Trophoblast cell (in vitro differentiated cells and primary cell): Measurements from ENCODE around the gene PDE11A.

Experiments
- DNase-seq, 2 donors: peaks; one replicate each; pipeline ENCODE4 v3.0.0-alpha.2; 2016
- H2AFZ ChIP-seq: 2 replicates; pipeline ENCODE4 v1.6.1; 2013; ENCODE audit warnings: low read length, moderate library complexity, mild to moderate bottlenecking; ENCODE audit not compliant: insufficient read depth, poor library complexity
- H2AK5ac ChIP-seq: 2 replicates; pipeline ENCODE4 v1.6.1; 2013; ENCODE audit warnings: mild to moderate bottlenecking, low read length
- H2BK120ac ChIP-seq: 2 replicates; pipeline ENCODE4 v1.6.1; 2013; ENCODE audit warnings: low read length, mild to moderate bottlenecking, moderate library complexity; ENCODE audit not compliant: insufficient read depth, poor library complexity
- H2BK12ac ChIP-seq: 2 replicates; pipeline ENCODE4 v1.6.1; 2013; ENCODE audit warnings: mild to moderate bottlenecking, low read length, moderate library complexity
- H2BK5ac ChIP-seq: 2 replicates; pipeline ENCODE4 v1.6.1; 2013; ENCODE audit warnings: low read length, low read depth, moderate library complexity, mild to moderate bottlenecking; ENCODE audit not compliant: poor library complexity
- H3K14ac ChIP-seq: 2 replicates; pipeline ENCODE4 v1.6.1; 2013; ENCODE audit warnings: mild to moderate bottlenecking, low read length
- H3K18ac ChIP-seq: 2 replicates; pipeline ENCODE4 v1.6.1; 2013; ENCODE audit warnings: mild to moderate bottlenecking, low read length
- H3K23ac ChIP-seq: 2 replicates; pipeline ENCODE4 v1.6.1; 2013; ENCODE audit warnings: low read length
- H3K27ac ChIP-seq: 2 replicates; pipeline ENCODE4 v1.5.1; 2013; ENCODE audit warnings: low read depth, mild to moderate bottlenecking, inconsistent platforms, low read length, moderate library complexity
- H3K27me3 ChIP-seq: 2 replicates; pipeline ENCODE4 v1.6.1; 2013; ENCODE audit warnings: inconsistent platforms, mild to moderate bottlenecking, low read length, moderate library complexity; ENCODE audit not compliant: insufficient read depth
- H3K36me3 ChIP-seq, 2 experiments: 1 replicate in 1 of 2; 2 replicates in 1 of 2; pipeline ENCODE4 v1.6.1; 2013; ENCODE audit warnings: low read length in 2 of 2, mild to moderate bottlenecking in 2 of 2, moderate library complexity in 1 of 2; ENCODE audit not compliant: insufficient read depth in 2 of 2, control insufficient read depth in 1 of 2
- H3K4ac ChIP-seq: 2 replicates; pipeline ENCODE4 v1.6.1; 2013; ENCODE audit warnings: low read depth, mild to moderate bottlenecking, low read length, moderate library complexity
- H3K4me1 ChIP-seq, 2 experiments: 1 replicate in 1 of 2; 2 replicates in 1 of 2; pipeline ENCODE4 v1.6.1; 2013; ENCODE audit warnings: low read length in 2 of 2, mild to moderate bottlenecking in 2 of 2, moderate library complexity in 1 of 2; ENCODE audit not compliant: insufficient read depth in 2 of 2, control insufficient read depth in 1 of 2
- H3K4me2 ChIP-seq: 2 replicates; pipeline ENCODE4 v1.6.1; 2013; ENCODE audit warnings: inconsistent platforms, mild to moderate bottlenecking, low read length, moderate library complexity
- H3K4me3 ChIP-seq: 2 replicates; pipeline ENCODE4 v1.5.1; 2013; ENCODE audit warnings: mild to moderate bottlenecking, low read depth, low read length, inconsistent platforms
- H3K79me1 ChIP-seq: one replicate; pipeline ENCODE4 v1.6.1; 2013; ENCODE audit warnings: low read length
- H3K79me2 ChIP-seq: 2 replicates; pipeline ENCODE4 v1.6.1; 2013; ENCODE audit warnings: low read length, mild to moderate bottlenecking; ENCODE audit not compliant: control insufficient read depth, insufficient read depth, poor library complexity
- H3K9ac ChIP-seq: 2 replicates; pipeline ENCODE4 v1.6.1; 2013; ENCODE audit warnings: mild to moderate bottlenecking, low read length
- H3K9me3 ChIP-seq: 2 replicates; pipeline ENCODE4 v1.6.1; 2013; ENCODE audit warnings: low read depth, mild to moderate bottlenecking, control low read depth, inconsistent platforms, low read length; ENCODE audit not compliant: insufficient read depth
- H4K12ac ChIP-seq: 2 replicates; pipeline ENCODE4 v1.6.1; 2013; ENCODE audit warnings: low read depth, mild to moderate bottlenecking, low read length, moderate library complexity
- H4K8ac ChIP-seq: 2 replicates; pipeline ENCODE4 v1.6.1; 2013; ENCODE audit warnings: low read depth, mild to moderate bottlenecking, low read length, moderate library complexity
- H4K91ac ChIP-seq: one replicate; pipeline ENCODE4 v1.6.1; 2013; ENCODE audit warnings: low read depth, mild to moderate bottlenecking, low read length, moderate library complexity
- WGBS: extraction: QIAGEN DNeasy Blood & Tissue Kit; methylation state at CpG from one replicate; pipeline ENCODE4 v1.1.7; 2013; ENCODE audit warnings: missing lambda C conversion rate; ENCODE audit not compliant: insufficient read length, insufficient coverage; ENCODE audit errors: extremely low coverage; 5-methylcytosine and 5-hydroxymethylcytosine counted together

Gene PDE11A

GRCh38 chr2:177692042-177692782, 380.4 kb downstream of the PDE11A start:
- no peak overlapping the region for H3K27ac ChIP-seq
- no peak overlapping the region for H4K12ac ChIP-seq
- no peak overlapping the region for H3K4me2 ChIP-seq
- H3K14ac ChIP-seq: no peak overlapping the region
- H2AFZ ChIP-seq: no peak overlapping the region
- H4K91ac ChIP-seq: no peak overlapping the region
- WGBS: no CpG with 5 or more reads among the region's 2 CpGs
- H4K8ac ChIP-seq: no peak overlapping the region
- H3K4me3 ChIP-seq: no peak overlapping the region
- H3K4ac ChIP-seq: no peak overlapping the region
- H2BK12ac ChIP-seq: no peak overlapping the region
- H3K27me3 ChIP-seq: no peaks in the 10 kb centered on the region
- H3K79me2 ChIP-seq: no peaks in the 10 kb centered on the region
- H2BK5ac ChIP-seq: no peak overlapping the region
- H2BK120ac ChIP-seq: no peak overlapping the region
- no peak overlapping the region for H2AK5ac ChIP-seq
- no peaks in the 10 kb centered on the region for H3K9me3 ChIP-seq
- no peak for DNase-seq
- no peaks in the 10 kb centered on the region for H3K79me1 ChIP-seq
- no peaks in the 10 kb centered on the region for H3K4me1 ChIP-seq
- no peak overlapping the region for H3K23ac ChIP-seq
- no peaks in the 10 kb centered on the region for H3K36me3 ChIP-seq
- H3K9ac ChIP-seq: no peak overlapping the region
- no peak overlapping the region for H3K18ac ChIP-seq

- no peak overlapping the region for H3K9ac ChIP-seq
- no peak overlapping the region for H3K23ac ChIP-seq
- no peaks in the 10 kb centered on the region for H3K27me3 ChIP-seq
- no peak overlapping the region for H4K91ac ChIP-seq
- H3K79me2 ChIP-seq: no peaks in the 10 kb centered on the region
- no peaks in the 10 kb centered on the region for H3K36me3 ChIP-seq
- no peak overlapping the region for H2AFZ ChIP-seq
- H2BK5ac ChIP-seq: no peak overlapping the region
- no peak overlapping the region for H4K12ac ChIP-seq
- no peak overlapping the region for H3K4me2 ChIP-seq
- H2AK5ac ChIP-seq: no peak overlapping the region
- H2BK12ac ChIP-seq: no peak overlapping the region
- H3K14ac ChIP-seq: no peak overlapping the region
- H3K79me1 ChIP-seq: no peaks in the 10 kb centered on the region
- no peaks in the 10 kb centered on the region for H3K9me3 ChIP-seq
- no peak overlapping the region for H2BK120ac ChIP-seq
- no CpG with 5 or more reads among the region's 1 CpG for WGBS
- H4K8ac ChIP-seq: no peak overlapping the region
- DNase-seq: no peak
- H3K18ac ChIP-seq: no peak overlapping the region
- no peak overlapping the region for H3K27ac ChIP-seq
- H3K4me3 ChIP-seq: no peak overlapping the region
- H3K4me1 ChIP-seq: no peaks in the 10 kb centered on the region
- H3K4ac ChIP-seq: no peak overlapping the region
Measured at GRCh38 chr2:177691177-177691576, 381.4 kb downstream of the PDE11A start.

- H3K79me1 ChIP-seq: no peaks in the 10 kb centered on the region
- H3K4ac ChIP-seq: no peak overlapping the region
- no peak overlapping the region for H3K27ac ChIP-seq
- H3K14ac ChIP-seq: no peak overlapping the region
- H3K79me2 ChIP-seq: no peaks in the 10 kb centered on the region
- H4K8ac ChIP-seq: no peak overlapping the region
- WGBS: no CpG with 5 or more reads among the region's 4 CpGs
- no peak overlapping the region for H2AFZ ChIP-seq
- H2BK5ac ChIP-seq: no peak overlapping the region
- no peak for DNase-seq
- no peaks in the 10 kb centered on the region for H3K36me3 ChIP-seq
- no peak overlapping the region for H4K91ac ChIP-seq
- H3K4me1 ChIP-seq: no peaks in the 10 kb centered on the region
- no peak overlapping the region for H3K18ac ChIP-seq
- H3K27me3 ChIP-seq: no peaks in the 10 kb centered on the region
- H2BK12ac ChIP-seq: no peak overlapping the region
- no peak overlapping the region for H3K9ac ChIP-seq
- no peaks in the 10 kb centered on the region for H3K9me3 ChIP-seq
- H2BK120ac ChIP-seq: no peak overlapping the region
- no peak overlapping the region for H3K23ac ChIP-seq
- H2AK5ac ChIP-seq: no peak overlapping the region
- H4K12ac ChIP-seq: no peak overlapping the region
- H3K4me3 ChIP-seq: no peak overlapping the region
- no peak overlapping the region for H3K4me2 ChIP-seq
Measured at GRCh38 chr2:177689623-177690022, 383.0 kb downstream of the PDE11A start.

GRCh38 chr2:177688844-177689243, 383.7 kb downstream of the PDE11A start:
- Histone ChIP-seq H4K12ac (no peak overlapping the region), H2BK120ac (no peak overlapping the region), H3K23ac (no peak overlapping the region), H2AFZ (no peak overlapping the region), H4K8ac (no peak overlapping the region), H2BK5ac (no peak overlapping the region), H3K79me2 (no peaks in the 10 kb centered on the region), H4K91ac (no peak overlapping the region), H3K4me2 (no peak overlapping the region), H3K4me1 (no peaks in the 10 kb centered on the region), H2AK5ac (no peak overlapping the region), H3K9ac (no peak overlapping the region), H3K4ac (no peak overlapping the region), H3K14ac (no peak overlapping the region), H3K36me3 (no peaks in the 10 kb centered on the region), H3K27ac (no peak overlapping the region), H2BK12ac (no peak overlapping the region), H3K9me3 (no peaks in the 10 kb centered on the region), H3K18ac (no peak overlapping the region), H3K27me3 (no peaks in the 10 kb centered on the region), H3K79me1 (no peaks in the 10 kb centered on the region), H3K4me3 (no peak overlapping the region)
- WGBS: no CpG with 5 or more reads among the region's 5 CpGs
- no peak for DNase-seq
